ENCODE measurements around the gene KAZALD1.
"Not testable (repeated sequence)": the region's sequence is repeated elsewhere in the genome, so short reads cannot be mapped to it uniquely, and the experiment has no call there.

KAZALD1 gene

DNA sequence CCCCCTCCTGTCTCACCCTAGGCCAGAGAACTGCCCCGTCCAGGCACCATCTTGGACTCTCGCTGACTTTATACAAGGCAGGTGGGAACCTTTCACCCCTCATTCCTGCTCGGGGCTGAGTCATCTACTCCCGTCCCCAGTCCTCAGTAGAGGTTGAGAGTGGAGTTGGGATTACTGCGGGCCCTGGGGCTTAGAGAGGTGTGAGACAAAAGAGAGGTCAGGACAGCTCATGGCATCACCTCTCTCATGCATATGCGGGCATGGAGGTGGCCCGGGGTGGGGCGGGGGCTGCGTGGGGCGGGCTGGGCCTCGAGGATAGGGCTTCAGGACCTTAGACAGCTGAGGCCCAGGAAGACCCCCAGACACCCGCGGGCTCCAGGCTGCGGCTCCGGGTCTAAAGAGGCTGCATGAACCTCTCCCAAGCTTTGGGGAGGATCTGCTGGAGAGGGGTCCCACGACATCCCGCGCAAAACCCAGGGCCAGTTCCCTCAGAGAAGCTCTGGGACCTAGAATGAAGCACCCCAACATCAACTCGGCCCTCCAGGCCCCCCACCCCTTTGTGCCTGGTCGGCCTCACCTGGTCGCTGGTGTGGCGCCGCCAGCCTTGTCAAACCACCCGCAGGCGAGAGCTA is 31.2 kb upstream of the KAZALD1 start:
- DNase-seq (ENCODE audit: low spot score), result no peak

DNA sequence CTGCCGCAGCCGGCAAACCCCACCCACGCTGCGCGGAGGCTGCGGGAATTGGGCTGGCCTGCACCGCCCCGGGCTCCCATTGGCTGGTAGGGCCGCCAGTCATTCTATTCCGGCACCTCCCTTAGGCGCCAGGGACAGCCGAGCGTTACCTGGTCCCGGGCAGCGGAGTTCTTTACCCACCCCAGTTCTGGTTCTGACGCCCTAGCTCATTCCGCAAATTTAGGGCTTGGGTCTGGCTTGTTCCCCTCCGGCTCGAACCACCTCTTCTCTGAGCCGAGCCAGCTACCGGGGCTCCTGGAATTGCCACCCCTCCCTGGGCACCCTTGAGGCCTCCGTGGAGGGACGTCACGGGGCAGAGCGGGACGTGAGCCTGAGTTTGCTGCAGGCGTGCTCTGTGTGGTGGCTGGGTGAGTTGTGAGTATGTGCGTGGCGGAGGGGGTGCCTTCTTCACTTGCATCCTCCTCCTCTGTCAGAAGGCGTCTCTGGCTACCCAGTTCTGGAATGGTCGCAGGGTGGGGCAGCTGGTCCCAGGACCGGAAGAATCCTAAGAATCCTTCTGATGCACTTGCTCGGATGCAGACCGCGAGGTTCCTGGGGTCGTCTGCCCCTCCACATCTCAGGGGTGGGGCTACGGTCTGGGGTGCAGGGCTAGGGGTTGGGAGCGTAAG is 30.5 kb upstream of the KAZALD1 start, which contains the start of the genes PDZD7 and SFXN3:
Gene PDZD7, minus strand, starts transcription at position 2 of the 668 bp plus-strand sequence. CDS start 910 bp downstream, outside the sequence.
Gene SFXN3, plus strand, starts transcription at position 107 of the 668 bp plus-strand sequence. CDS start 3,461 bp downstream, outside the sequence.
- DNase-seq (ENCODE audit: low spot score), result peak; percentile 95

DNA sequence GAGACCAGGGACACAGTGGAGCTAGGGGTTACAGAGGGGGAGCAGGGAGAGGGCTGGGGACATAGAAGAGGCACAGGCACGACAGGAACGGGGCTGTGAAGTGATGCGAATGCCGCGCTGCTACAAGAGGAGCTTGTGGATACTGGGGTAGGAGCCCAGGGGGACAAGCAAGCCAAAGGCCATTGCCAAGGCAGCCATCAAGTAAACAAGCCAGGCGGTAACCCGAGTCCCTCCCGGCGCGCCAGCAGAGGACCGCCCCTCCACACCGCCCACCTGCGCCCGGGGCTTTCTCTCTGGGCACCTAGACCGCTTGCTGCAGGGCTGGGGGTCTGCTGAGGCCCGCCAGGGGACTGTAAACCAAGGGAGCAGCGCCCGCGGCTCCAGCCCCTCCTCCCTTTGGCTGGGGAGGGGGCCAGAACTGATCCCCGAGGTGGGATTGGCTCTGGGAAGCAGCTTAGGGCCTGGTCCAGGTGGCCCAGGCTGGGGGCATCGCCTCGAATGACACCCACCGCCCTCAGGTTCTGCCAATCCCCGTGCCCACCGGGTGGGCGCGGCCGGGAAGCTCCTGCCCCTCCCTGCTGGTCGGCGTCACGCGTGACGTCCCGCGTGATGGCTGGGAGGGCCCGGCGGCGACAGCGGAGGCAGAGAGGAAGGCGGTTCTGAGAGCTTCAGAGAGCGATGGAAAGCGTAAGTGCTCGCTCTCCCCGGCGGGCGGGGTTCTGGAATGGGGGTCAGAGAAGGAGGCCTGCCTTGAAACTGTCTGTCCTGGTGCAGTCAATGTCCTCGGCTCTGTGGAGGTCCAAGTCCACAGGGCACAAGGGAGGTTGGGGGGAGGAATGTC is 29.8 kb upstream of the KAZALD1 start:
- no peak for DNase-seq (ENCODE audit: low spot score)

DNA sequence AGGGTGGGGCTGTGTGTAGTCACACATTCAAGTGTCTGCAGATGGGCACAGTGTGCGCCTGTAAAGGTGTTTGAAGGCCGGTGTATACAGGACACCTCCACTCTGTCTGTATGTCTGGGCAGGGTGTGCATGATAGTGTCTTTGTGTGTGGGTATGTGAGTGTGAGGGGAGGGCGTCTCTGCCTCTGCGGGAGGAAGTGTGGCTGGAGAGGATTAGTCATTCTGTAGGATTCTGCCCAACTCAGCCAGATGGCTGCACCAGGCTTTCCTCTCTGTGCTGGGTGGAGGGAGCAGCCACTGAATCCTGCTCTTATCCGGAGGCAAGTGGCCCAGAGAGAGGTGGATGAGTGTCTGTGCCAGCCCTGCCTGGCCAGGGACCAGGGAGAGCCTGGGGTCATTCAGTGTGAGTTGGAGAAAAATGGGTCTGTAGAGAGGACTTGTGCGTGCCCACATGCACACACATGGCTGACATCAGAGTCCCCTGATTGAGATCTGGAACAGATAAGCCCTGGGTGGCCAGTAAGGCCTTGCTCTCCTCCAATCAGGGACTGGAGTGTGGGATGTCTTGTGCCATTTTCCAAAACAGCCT is 29.1 kb upstream of the KAZALD1 start:
- no peak for DNase-seq (ENCODE audit: low spot score)

DNA sequence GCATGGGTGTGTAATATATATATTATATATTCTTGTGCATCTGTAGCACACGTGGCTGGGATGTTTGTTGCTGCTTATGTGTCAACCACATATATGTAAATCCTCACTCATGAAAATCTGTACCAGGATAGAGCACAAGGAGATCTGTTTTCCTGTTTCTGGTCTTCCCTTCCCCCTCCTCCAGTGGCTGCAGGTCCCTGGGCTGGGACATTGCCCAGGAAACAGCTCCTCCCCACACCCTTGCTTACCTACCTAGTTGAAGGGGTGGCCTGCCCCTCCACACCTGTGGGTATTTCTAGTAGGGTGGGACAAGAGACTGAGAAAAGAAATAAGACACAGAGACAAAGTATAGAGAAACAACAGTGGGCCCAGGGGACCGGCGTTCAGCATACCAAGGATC is 28.5 kb upstream of the KAZALD1 start:
- no peak for DNase-seq (ENCODE audit: low spot score)

DNA sequence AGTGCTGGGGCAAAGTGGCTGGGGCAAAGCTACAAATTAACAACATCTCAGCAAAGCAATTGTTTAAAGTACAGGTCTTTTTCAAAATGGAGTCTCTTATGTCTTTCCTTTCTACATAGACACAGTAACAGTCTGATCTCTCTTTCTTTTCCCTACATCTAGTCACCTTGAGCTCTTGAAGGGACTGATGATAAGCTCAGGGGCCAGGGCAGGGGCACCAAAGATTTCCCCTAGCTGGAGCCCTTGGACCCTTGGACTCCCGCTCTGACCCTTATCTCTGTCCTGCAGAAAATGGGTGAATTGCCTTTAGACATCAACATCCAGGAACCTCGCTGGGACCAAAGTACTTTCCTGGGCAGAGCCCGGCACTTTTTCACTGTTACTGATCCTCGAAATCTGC is 27.4 kb upstream of the KAZALD1 start:
- not testable (repeated sequence) for DNase-seq (ENCODE audit: low spot score)

DNA sequence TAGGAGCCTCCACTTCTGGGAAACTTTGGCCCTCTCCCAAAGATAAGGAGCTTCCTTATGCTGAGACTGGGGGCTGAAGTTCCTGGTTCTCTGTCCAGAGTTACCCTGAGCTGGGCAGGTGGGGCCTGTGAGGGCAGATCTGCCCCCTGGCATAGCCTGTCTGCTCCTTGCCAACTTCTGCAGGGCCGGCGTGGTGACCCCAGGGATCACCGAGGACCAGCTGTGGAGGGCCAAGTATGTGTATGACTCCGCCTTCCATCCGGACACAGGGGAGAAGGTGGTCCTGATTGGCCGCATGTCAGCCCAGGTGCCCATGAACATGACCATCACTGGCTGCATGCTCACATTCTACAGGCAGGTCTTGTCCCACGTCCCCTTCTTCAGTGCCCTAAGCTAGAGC is 26.5 kb upstream of the KAZALD1 start:
- no peak for DNase-seq (ENCODE audit: low spot score)

DNA sequence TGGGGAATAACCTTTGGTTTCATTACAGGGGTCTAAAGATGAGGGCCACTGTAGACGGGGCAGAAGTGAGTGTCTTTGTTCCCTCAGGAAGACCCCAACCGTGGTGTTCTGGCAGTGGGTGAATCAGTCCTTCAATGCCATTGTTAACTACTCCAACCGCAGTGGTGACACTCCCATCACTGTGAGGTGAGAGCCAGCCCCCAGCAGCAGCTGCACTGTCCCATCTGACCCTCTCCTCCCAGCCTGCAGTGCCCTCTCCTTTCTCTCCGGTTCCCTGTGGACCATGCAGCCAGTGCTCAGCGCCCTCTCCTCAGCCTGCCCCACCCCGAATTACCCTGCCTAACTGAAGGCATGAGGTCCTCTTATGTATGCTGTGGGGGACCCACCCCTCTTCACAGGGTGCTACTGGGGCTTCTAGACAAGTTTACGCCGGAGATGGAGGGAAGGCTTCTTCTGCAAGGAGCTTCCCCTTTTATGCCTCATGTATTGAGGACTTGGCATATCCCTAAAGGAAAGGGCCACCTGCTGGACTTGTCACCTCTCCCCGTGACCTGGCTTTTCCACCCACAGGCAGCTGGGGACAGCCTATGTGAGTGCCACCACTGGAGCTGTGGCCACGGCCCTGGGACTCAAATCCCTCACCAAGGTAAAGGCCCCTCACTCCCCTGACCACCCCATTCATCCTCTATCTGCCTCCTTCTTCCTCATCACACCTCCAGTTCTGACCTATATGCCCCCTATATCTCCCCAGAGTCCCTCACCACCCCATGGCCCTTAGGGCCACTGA is 25.7 kb upstream of the KAZALD1 start:
- DNase-seq (ENCODE audit: low spot score), result no peak

DNA sequence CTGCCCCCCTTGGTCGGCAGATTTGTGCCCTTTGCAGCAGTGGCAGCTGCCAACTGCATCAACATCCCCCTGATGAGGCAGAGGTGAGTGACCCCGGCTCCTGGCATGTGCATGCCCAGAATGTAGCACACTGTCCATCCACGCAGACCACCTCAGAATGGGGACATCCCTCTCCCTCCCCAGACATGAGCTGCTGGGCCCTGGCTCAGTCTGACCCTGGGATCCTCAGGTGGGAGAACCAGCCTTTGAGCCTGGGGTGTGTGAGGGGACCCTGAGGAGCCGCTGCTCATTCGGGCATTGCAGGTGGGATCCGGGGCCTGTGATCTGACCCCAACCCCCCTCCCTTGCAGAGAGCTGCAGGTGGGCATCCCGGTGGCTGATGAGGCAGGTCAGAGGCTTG is 25.1 kb upstream of the KAZALD1 start:
- DNase-seq (ENCODE audit: low spot score), result no peak

DNA sequence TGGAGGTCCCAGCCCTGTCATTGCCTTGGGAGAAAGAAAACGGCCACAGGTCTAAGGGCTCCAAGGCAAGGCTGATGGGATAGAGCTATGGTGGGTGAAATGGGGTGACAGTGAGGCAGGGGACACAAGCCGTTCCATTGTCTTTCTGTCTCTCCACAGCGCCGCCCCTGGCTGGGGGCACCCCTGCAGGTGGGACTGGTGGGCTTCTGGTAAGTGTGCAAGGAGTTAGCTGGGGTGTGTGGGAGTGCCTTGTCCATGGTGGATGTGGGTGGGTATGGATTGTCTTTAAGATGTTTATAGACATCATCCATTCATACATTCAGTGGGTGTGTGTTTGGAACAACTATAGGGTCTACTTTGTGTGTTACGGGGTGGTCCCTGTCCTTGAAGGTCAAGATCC is 23.3 kb upstream of the KAZALD1 start:
- DNase-seq (ENCODE audit: low spot score), result no peak

DNA sequence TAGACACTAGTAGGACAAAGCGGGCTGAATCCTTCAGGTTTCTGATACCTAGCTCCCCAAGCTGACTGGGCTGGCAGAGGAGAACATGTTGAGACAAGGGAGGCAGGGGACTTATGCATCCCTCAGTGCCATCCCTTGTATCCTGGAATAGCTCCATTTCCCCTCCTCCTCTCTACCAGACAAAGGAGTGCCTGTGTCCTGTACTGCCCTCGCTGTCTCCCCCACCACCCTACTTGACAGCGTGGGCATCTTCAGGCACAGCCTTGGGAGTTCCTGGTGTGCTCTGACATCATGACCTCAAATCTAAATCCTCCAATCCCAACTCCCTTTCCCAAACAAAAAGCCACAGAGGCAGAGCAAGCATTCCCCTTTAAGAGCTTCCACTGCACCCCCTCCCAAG is 21.7 kb upstream of the KAZALD1 start:
- no peak for DNase-seq (ENCODE audit: low spot score)

DNA sequence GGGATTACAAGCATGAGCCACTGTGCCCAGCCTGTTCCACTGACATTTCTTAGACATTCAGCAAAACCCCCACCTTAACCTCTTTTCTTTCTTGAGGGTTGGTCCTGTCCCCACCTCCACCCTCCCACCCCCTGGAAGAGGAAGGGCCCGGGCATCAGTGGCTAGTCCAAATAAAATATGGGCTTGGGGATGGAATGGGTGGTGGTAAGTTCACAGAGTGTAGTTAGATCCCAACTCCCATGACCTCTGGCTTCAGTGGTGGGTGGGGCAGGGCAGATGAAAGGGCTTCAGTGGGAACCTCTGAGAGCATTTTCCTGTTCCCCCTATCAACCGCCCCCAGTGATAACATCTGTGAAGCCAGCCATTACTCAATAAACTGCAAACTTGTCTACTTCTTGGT is 20.9 kb upstream of the KAZALD1 start:
- no peak for DNase-seq (ENCODE audit: low spot score)

DNA sequence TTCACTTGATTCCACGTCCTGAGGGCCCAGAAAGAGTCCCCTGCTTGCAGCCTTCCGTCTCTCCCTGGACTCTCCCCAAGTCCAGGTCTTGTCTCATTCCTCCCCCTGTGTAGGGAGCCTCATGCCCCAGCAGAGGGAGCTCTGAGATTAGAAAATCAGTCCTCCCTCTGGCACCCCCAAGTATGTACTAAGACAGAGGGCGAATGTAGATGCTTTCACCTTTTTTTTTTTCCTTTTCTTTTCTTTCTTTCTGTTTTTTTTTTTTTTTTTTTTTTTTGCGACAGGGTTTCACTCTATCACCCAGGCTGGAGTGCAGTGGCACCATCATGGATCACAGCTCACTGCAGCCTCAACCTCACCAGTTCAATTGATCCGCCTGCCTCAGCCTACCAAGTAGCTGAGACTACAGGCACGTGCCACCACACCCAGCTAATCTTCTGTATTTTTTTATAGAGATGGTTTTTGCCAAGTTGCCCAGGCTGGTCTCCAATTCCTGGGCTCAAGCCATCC is 20.5 kb upstream of the KAZALD1 start:
- peak; percentile 82 for DNase-seq (ENCODE audit: low spot score)

DNA sequence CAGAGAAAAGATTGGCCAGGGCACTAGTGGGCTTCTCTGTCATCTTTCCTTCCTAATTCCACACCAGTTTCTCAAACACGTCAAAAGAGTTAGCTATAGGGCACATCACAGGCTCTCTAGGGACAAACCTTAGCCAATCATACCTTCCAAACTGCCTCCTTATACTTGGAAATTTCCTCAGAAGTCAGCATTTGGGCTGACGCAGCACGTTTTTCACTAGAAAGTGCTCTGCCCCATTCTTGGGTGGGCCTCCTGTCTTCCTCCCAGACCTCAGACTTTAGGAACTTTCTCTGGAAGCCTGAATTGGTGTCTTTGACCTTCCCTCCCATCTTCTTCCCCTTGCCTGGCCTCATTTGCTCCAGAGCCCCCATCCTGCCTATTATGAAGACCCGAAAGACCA is 19.7 kb upstream of the KAZALD1 start:
- no peak for DNase-seq (ENCODE audit: low spot score)

DNA sequence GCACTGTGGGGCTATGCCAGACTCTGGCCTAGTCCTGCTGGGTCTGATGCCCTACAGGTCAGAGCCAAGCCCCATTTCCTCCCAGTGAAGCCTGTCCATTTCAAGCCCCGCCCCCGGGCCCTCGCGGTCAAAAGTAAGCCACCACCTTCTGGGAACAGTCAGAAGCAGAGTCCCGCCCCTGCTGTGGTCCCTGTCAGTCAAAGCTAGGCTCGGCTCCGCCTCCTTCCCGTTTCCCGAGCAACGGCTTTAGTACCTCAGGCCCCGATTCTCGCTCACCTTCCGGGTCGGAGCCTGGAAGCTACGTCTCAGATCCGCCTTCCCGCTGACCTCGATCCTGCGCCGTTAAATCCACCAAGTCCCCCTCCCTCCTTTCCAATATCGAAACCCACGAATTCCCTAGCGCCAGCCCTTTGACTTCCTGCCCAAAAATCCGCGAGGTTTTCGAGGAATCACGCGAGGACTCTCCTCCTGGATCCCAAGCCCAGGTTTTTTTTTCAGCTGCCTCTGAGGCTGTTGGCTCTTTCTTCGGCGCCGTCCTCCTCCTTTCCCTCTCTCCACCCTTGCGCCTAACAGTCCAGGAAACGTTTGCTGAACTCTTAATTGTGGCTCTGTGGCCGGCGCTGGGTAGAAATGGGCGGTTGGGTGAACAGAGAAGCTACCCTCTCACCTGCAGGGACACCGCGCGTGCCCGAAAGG is 19.0 kb upstream of the KAZALD1 start:
- peak; percentile 94 for DNase-seq (ENCODE audit: low spot score)

DNA sequence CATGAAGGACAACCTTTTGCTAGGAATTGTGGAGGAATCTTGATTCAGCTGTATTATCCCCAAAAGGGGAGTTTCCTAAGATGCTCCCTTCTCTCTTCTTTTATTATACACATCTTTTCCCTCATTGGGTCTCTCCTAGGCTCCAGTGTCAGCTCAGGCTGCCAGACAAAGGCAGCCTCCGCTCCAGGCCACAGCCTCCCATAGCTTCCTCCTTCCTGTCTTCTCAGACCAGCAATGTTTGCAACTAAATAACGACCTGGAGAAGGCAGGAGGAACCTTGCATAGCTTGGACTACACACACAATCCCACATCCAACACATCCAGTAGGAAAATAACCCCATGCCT is 18.5 kb upstream of the KAZALD1 start:
- no peak for DNase-seq (ENCODE audit: low spot score)

DNA sequence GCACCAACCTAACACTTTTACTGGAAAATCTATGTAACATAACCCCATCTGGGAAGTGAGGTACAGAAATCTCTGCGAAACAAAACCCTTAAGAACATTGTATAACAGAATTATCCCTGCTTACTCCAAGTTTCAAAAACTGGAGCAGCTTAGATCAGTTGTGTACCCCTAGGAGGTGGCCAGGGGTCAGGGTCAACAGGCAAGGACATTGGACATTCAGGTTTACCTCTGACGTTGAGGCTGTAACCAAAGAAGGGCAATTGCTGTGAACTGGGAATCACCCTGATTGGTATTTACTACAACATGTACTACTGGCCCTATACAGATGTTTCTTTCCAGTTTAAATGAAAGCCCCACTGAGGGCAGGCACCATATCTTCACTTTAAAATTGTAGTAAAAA is 17.7 kb upstream of the KAZALD1 start:
- DNase-seq (ENCODE audit: low spot score), result no peak

DNA sequence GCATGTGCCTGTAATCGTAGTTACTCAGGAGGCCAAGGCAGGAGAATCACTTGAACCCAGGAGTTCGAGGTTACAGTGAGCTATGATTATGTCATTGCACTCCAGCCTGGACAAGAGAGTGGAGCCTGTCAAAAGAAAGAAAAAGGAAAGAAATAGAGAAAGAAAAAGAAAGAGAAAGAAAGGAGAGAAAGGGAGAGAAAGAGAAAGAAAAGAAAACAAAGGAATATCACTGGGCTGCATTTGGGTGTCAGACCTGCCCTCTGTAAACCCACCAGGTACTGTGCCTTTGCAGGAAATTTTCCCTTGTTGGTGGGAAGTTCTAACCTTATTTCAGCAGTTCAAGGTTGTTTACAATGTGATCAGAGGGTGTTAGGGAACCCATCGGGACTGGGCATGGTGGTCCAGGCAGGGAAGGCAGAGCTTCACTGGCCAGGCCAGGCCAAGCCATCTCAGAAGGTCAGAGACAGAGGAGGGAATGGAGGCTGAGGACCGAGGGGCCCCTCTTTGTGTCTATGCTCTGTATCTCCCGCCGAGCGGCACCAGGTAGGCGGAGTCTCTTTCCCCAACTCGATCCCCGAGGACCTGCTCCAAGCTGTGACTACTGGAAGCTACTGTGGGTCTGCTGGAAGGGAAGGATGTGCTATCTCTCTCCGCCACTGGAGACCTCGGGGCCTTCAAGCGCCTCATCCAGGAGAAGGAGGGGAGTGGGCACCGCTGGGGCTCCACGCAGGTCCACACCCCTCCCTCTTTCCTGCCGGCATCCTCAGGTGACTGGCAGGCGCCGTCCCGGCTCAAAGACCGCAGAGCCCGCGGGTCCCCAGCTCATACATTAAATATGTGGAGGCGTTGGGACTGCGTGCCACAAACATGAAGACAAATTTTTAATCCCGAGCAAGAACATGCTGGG is 15.2 kb upstream of the KAZALD1 start:
- no peak for DNase-seq (ENCODE audit: low spot score)

DNA sequence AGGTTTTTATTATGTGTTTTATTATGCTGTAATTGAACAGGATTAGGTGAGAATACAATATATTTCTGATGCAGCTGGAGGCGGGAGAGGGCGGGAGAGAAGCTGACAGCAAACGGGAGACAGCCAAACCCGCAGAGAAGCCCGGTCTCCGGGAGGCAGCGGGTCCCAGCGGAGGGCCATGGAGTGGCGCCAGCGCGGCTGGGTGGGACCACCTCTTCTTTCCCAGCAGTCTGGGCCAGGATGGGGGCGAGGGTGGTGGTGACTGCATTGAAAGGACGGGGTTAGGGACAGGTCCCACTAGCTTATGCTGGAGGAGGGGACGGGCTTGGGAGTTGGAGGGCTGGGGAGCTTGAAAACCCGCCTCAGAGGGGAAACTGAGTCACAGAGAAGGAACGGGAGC is 14.5 kb upstream of the KAZALD1 start:
- no peak for DNase-seq (ENCODE audit: low spot score)
